Nucleus accumbens (tissue), 56 donors: ENCODE data around the gene CNOT11.
A peak's percentile ranks its signal among the peaks of the same experiment; 100 is the strongest.

Experiments
- DNase-seq, 56 donors: peaks; one replicate each; lab custom pipeline; 2025; lab: John Stamatoyannopoulos, UW

Gene CNOT11

GRCh38 chr2:101272045-101272784, 19.5 kb downstream of the CNOT11 start:
- no peak for DNase-seq

- no peak for DNase-seq
Observed at GRCh38 chr2:101273056-101273455, 20.4 kb downstream of the CNOT11 start.

GRCh38 chr2:101274142-101274541, 21.5 kb downstream of the CNOT11 start:
- no peak for DNase-seq

- DNase-seq: peak in 19 of 56 donors; percentile 1 to 44 (median 9)
Observed at GRCh38 chr2:101277111-101277510, 24.4 kb downstream of the CNOT11 start.

- DNase-seq: no peak
Observed at GRCh38 chr2:101278925-101279324, 26.2 kb downstream of the CNOT11 start.

GRCh38 chr2:101281482-101281881, 28.8 kb downstream of the CNOT11 start:
- no peak for DNase-seq

GRCh38 chr2:101282980-101283379, 30.3 kb downstream of the CNOT11 start:
- DNase-seq: no peak

- DNase-seq: no peak
Observed at GRCh38 chr2:101286684-101287083, 34.0 kb downstream of the CNOT11 start.

- DNase-seq: no peak
Observed at GRCh38 chr2:101287303-101287702, 34.6 kb downstream of the CNOT11 start.

- DNase-seq: no peak
Observed at GRCh38 chr2:101290711-101291110, 38.0 kb downstream of the CNOT11 start.

GRCh38 chr2:101291973-101292372, 39.3 kb downstream of the CNOT11 start:
- DNase-seq: no peak

GRCh38 chr2:101293544-101293943, 40.9 kb downstream of the CNOT11 start:
- DNase-seq: no peak

GRCh38 chr2:101294861-101295260, 42.2 kb downstream of the CNOT11 start:
- no peak for DNase-seq

- DNase-seq: no peak
Observed at GRCh38 chr2:101295895-101296294, 43.2 kb downstream of the CNOT11 start.

GRCh38 chr2:101296371-101296770, 43.7 kb downstream of the CNOT11 start:
- no peak for DNase-seq

GRCh38 chr2:101297383-101297782, 44.7 kb downstream of the CNOT11 start:
- no peak for DNase-seq

- DNase-seq: no peak
Observed at GRCh38 chr2:101299604-101300003, 46.9 kb downstream of the CNOT11 start.

- peak in 6 of 56 donors; percentile 2 to 58 (median 14) for DNase-seq
Observed at GRCh38 chr2:101300164-101300563, 47.5 kb downstream of the CNOT11 start.

GRCh38 chr2:101300836-101301235, 48.1 kb downstream of the CNOT11 start:
- no peak for DNase-seq

- no peak for DNase-seq
Observed at GRCh38 chr2:101302016-101302415, 49.3 kb downstream of the CNOT11 start.

- DNase-seq: no peak
Observed at GRCh38 chr2:101303688-101304087, 51.0 kb downstream of the CNOT11 start.

- DNase-seq: no peak
Observed at GRCh38 chr2:101305035-101305434, 52.3 kb downstream of the CNOT11 start.
